Gastrocnemius medialis (tissue), 4 donors: ENCODE data around the gene COLEC12.

Experiments
- CTCF ChIP-seq, 5 experiments: fragments of 450-650 bp in 3 of 5; fragments of 200-600 bp in 2 of 5; sonication (generic) in 2 of 5; IDR thresholded peaks in 4 of 5; conservative IDR thresholded peaks in 1 of 5; 1 replicate in 4 of 5; 2 replicates in 1 of 5; pipeline ENCODE4 v1.5.1; 2016 to 2019; ENCODE audit warnings: antibody characterized with exemption in 5 of 5, mild to moderate bottlenecking in 3 of 5, moderate library complexity in 3 of 5
- POLR2A ChIP-seq, 2 donors: fragments of 450-650 bp; IDR thresholded peaks; one replicate each; pipeline ENCODE4 v1.6.1; 2017; ENCODE audit warnings: antibody characterized with exemption in 2 of 2, mild to moderate bottlenecking in 2 of 2, moderate library complexity in 2 of 2

DNA sequence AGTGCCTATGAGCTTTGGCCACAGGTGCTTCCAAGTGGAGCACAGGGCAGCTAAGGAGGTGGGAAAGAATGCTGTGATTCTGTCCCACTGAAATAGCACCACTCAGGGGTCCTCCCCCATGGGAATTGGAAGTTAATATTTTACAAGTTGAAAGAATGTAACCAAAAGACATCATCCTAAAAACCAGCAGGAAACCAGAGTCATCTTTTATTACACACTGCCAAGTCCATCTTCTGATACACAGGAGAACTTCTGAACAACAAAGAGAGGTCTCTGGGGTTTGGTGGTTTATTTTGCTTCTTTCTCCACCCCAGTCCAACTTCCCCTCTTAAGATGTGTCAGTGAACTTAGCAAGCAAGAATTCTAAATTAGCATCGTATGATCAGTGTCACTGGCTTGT lies 47.7 kb downstream of the COLEC12 start:
- TF ChIP-seq POLR2A (IDR thresholded peaks at IDR 0.05) (no peak), CTCF (IDR thresholded peaks at IDR 0.05 in 4 of 5, conservative IDR thresholded peaks at IDR 0.05 in 1 of 5) (no peak)
